Upper lobe of left lung (tissue), 4 donors: ENCODE measurements around the gene TXNRD1.

ENCODE experiments used
- EP300 ChIP-seq, 4 donors: sonication (generic); formaldehyde crosslinking; IDR thresholded peaks; one replicate each; pipeline ENCODE4 v1.5.1; 2017; ENCODE audit warnings: antibody characterized with exemption in 4 of 4, control low read depth in 2 of 4
- TF ChIP-seq, protein P1 (sequence below), 6 experiments: fragments of 450-650 bp in 4 of 6; fragments of 200-600 bp in 2 of 6; sonication (generic) in 2 of 6; IDR thresholded peaks; one replicate each; pipeline ENCODE4 v1.5.1; 2016 to 2019; ENCODE audit warnings: antibody characterized with exemption in 6 of 6

DNA sequence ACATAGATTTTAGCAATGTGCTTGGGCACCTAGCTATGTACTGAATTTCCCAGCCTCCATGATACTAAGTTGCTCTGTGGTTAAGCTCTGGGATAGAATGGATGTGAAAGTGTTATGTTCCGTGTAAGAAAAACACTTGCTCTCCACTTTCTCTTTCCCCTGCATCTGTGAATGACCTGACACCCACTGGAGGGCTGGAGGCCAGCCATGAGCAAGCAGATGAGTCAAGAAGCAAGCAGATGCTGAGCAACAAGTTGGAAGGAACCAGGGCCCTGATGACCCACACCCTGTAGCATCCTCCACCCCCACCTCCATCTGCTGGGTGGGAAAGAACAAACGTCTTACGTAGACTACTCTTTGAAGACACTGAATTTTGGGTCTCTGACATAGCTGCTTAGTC lies 144.6 kb downstream of the TXNRD1 start:
- no peak for TF ChIP-seq EP300 (IDR thresholded peaks at IDR 0.05)
- TF ChIP-seq, protein P1, sequence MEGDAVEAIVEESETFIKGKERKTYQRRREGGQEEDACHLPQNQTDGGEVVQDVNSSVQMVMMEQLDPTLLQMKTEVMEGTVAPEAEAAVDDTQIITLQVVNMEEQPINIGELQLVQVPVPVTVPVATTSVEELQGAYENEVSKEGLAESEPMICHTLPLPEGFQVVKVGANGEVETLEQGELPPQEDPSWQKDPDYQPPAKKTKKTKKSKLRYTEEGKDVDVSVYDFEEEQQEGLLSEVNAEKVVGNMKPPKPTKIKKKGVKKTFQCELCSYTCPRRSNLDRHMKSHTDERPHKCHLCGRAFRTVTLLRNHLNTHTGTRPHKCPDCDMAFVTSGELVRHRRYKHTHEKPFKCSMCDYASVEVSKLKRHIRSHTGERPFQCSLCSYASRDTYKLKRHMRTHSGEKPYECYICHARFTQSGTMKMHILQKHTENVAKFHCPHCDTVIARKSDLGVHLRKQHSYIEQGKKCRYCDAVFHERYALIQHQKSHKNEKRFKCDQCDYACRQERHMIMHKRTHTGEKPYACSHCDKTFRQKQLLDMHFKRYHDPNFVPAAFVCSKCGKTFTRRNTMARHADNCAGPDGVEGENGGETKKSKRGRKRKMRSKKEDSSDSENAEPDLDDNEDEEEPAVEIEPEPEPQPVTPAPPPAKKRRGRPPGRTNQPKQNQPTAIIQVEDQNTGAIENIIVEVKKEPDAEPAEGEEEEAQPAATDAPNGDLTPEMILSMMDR (IDR thresholded peaks at IDR 0.05): no peak
